ENCODE results near the gene ARRDC4. TPM values are rescaled to one million over a fixed set of nuclear protein-coding genes. Genes with fewer than 3 reads are reported as not detected.

Gene ARRDC4
- total RNA-seq, 4 donors from 2014 or later = 10.2 to 45.1 (median 25.0) TPM

- no peaks in the 10 kb centered on the region for H3K27me3 ChIP-seq
- intact Hi-C loops (cut with DNase I; ENCODE audit: low total_unique reads) = no loop called here
- no peak for DNase-seq
- no peaks in the 10 kb centered on the region for H3K9me3 ChIP-seq
- no peak overlapping the region for H3K27ac ChIP-seq
- H3K36me3 ChIP-seq = no peaks in the 10 kb centered on the region
- TF ChIP-seq CTCF (IDR thresholded peaks at IDR 0.05) (no peak), POLR2A (IDR thresholded peaks at IDR 0.05) (no peak)
- no peaks in the 10 kb centered on the region for H3K4me1 ChIP-seq
- H3K4me3 ChIP-seq = no peak overlapping the region
Observed at GRCh38 chr15:97944724-97945123, 15.8 kb upstream of the ARRDC4 start.

GRCh38 chr15:97947465-97948260 lies 12.8 kb upstream of the ARRDC4 start:
- peaks cover 0 to 5% of the 10 kb centered on the region in 2 donors for H3K27me3 ChIP-seq
- intact Hi-C loops (cut with DNase I; ENCODE audit: low total_unique reads) = no loop called here
- H3K36me3 ChIP-seq = no peaks in the 10 kb centered on the region
- no peaks in the 10 kb centered on the region for H3K9me3 ChIP-seq
- no peaks in the 10 kb centered on the region for H3K4me1 ChIP-seq
- H3K27ac ChIP-seq = no peak overlapping the region
- TF ChIP-seq POLR2A (IDR thresholded peaks at IDR 0.05) (no peak), CTCF (IDR thresholded peaks at IDR 0.05) (no peak)
- no peak for DNase-seq
- H3K4me3 ChIP-seq = no peak overlapping the region

- no peak for DNase-seq
- TF ChIP-seq CTCF (IDR thresholded peaks at IDR 0.05) (no peak), POLR2A (IDR thresholded peaks at IDR 0.05) (no peak)
Observed at GRCh38 chr15:97953254-97953653, 7.2 kb upstream of the ARRDC4 start.

GRCh38 chr15:97953748-97954147 lies 6.8 kb upstream of the ARRDC4 start:
- no peak for DNase-seq
- Histone ChIP-seq H3K27ac (no peak overlapping the region), H3K4me3 (no peak overlapping the region), H3K4me1 (no peaks in the 10 kb centered on the region), H3K27me3 (peaks cover 0 to 5% of the 10 kb centered on the region in 2 donors), H3K36me3 (no peaks in the 10 kb centered on the region), H3K9me3 (no peaks in the 10 kb centered on the region)
- no peak for TF ChIP-seq POLR2A (IDR thresholded peaks at IDR 0.05)
- TF ChIP-seq CTCF (IDR thresholded peaks at IDR 0.05) = no peak
- intact Hi-C loops (cut with DNase I; ENCODE audit: low total_unique reads) = no loop called here

More at GRCh38 chr15:97953254-97953653, 7.2 kb upstream of the ARRDC4 start:
- H3K4me1 ChIP-seq = no peaks in the 10 kb centered on the region
- no peaks in the 10 kb centered on the region for H3K9me3 ChIP-seq
- no peak overlapping the region for H3K4me3 ChIP-seq
- H3K36me3 ChIP-seq = no peaks in the 10 kb centered on the region
- H3K27me3 ChIP-seq = peaks cover 0 to 5% of the 10 kb centered on the region in 2 donors
- intact Hi-C loops (cut with DNase I; ENCODE audit: low total_unique reads) = no loop called here
- no peak overlapping the region for H3K27ac ChIP-seq

- DNase-seq = no peak
- Histone ChIP-seq H3K9me3 (no peaks in the 10 kb centered on the region), H3K36me3 (no peaks in the 10 kb centered on the region), H3K27me3 (peaks cover 0 to 5% of the 10 kb centered on the region in 2 donors), H3K4me3 (no peak overlapping the region), H3K27ac (no peak overlapping the region), H3K4me1 (no peaks in the 10 kb centered on the region)
- TF ChIP-seq CTCF (IDR thresholded peaks at IDR 0.05) (no peak), POLR2A (IDR thresholded peaks at IDR 0.05) (no peak)
- intact Hi-C loops (cut with DNase I; ENCODE audit: low total_unique reads) = no loop called here
Observed at GRCh38 chr15:97955035-97955434, 5.5 kb upstream of the ARRDC4 start.

Measured in uterus (tissue), 4 donors.